Thymus (tissue), 11 donors: ENCODE measurements around the gene ELOA2. TPM values are rescaled to one million over a fixed set of nuclear protein-coding genes. Genes with fewer than 3 reads are reported as not detected.
"Not testable (repeated sequence)": the region's sequence is repeated elsewhere in the genome, so short reads cannot be mapped to it uniquely, and the experiment has no call there.

Experiments used
- DNase-seq, 9 donors: peaks; one replicate each; pipeline ENCODE4 v3.0.0-alpha.2; 2013; ENCODE audit warnings: low spot score in 9 of 9, low read depth in 6 of 9, missing footprints in 1 of 9
- H3K27ac ChIP-seq, 2 donors: one replicate each; pipeline ENCODE4 v1.5.1; 2013; ENCODE audit warnings: control low read depth in 1 of 2, low read depth in 1 of 2, low read length in 1 of 2, mild to moderate bottlenecking in 1 of 2, moderate library complexity in 1 of 2
- H3K27me3 ChIP-seq, 2 donors: one replicate each; pipeline ENCODE4 v1.5.1; 2013; ENCODE audit warnings: low read length in 1 of 2; ENCODE audit not compliant: control insufficient read depth in 2 of 2, insufficient read depth in 1 of 2
- H3K36me3 ChIP-seq, 2 donors: one replicate each; pipeline ENCODE4 v1.5.1; 2013; ENCODE audit warnings: low read length in 1 of 2, mild to moderate bottlenecking in 1 of 2, moderate library complexity in 1 of 2; ENCODE audit not compliant: control insufficient read depth in 2 of 2, insufficient read depth in 2 of 2
- H3K4me1 ChIP-seq, 2 donors: one replicate each; pipeline ENCODE4 v1.5.1; 2013; ENCODE audit warnings: low read length in 2 of 2; ENCODE audit not compliant: control insufficient read depth in 2 of 2, insufficient read depth in 2 of 2
- H3K4me3 ChIP-seq, 2 donors: one replicate each; pipeline ENCODE4 v1.5.1; 2013; ENCODE audit warnings: low read length in 2 of 2, control low read depth in 1 of 2, mild to moderate bottlenecking in 1 of 2
- H3K9me3 ChIP-seq, 2 donors: one replicate each; pipeline ENCODE4 v1.5.1; 2013; ENCODE audit warnings: low read length in 1 of 2, mild to moderate bottlenecking in 1 of 2; ENCODE audit not compliant: control insufficient read depth in 2 of 2, insufficient read depth in 1 of 2
- WGBS: extraction: QIAGEN DNeasy Blood & Tissue Kit; methylation state at CpG from one replicate; pipeline ENCODE4 v1.1.7; 2013; 5-methylcytosine and 5-hydroxymethylcytosine counted together
- polyA plus RNA-seq: library from polyadenylated mRNA; stranded (reverse); fragments of 200-250 nt; gene quantifications from one replicate; pipeline ENCODE4 v1.2.3, GENCODE V29; 2013
- total RNA-seq: library from RNA; stranded (reverse); fragments of 120-200 nt; gene quantifications from one replicate; pipeline ENCODE4 v1.2.4, GENCODE V29; 2013
- donor health status: healthy.

The ELOA2 gene
- total and polyA plus RNA-seq, 2 donors, result not detected

DNA sequence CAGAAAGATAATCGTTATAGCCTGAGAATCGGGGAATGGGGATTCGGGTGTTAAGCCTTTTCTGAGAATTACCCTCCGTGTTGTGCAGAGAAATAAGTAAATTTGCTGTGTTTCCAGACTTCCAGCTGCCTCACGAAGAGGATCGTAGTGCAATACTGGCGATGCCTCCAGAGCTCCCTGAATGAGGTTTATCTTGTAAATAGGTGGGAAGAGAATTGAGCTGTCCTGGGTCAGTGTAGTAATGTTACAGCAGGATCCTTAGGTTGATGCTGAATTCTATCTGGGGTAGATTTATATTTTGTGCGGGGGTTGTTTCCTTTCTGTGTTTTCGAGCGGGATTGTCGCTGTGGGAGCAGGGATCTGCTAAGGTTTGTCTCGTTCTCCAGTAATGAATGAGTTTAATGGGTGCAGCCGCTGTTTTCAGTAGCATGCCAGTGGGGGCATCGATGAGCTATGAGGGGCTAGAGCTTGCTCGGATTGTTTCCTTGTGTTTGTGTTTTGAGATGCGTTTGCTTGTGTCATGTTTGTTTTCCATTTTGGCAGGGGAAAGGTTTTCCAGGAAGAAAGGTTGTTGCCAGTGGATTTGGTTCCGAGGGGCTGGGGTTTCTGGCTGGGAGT lies 9.8 kb downstream of the ELOA2 start:
- DNase-seq, H3K27ac ChIP-seq, H3K27me3 ChIP-seq, H3K4me1 ChIP-seq, H3K4me3 ChIP-seq, H3K36me3 ChIP-seq: not testable (repeated sequence)
- H3K9me3 ChIP-seq, result peaks cover 0 to 11% of the 10 kb centered on the region in 2 donors
- WGBS, result 91% methylated on average over 4 of the region's 17 CpGs

DNA sequence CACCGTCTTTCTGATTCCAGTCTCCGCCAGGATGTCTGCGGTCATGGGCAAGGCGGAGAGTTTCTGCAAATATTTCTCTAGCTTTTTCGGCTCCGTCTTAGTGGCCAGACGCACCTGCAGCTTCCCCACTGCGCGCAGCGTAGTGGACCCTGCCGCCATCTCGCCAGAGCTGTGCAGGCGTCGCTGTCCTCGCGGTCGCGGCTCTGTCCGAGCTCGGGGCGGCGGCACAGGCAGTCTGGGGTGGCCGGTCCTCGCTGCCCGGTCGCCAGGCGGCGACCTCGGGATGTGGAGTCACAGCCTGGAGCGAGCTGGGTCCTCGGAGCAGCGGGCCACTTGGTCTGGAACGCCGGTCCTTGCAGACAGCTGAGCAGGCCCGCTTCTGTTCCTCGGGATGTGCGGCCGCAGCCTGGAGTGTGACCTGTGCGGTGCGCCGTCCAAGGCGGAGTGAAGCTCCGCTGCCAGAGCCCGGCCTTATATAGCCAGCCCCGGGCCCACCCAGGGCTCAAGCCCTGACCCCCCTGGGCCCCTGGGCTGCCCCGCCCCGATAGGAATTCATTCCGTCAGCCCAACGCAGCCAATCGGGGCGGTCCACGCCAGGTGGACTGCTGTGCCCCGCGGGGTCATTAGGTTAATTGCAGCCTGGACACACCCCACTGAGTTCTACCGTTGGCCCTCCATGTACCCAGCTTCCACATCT lies 11.5 kb downstream of the ELOA2 start:
- peaks cover 0 to 11% of the 10 kb centered on the region in 2 donors for H3K9me3 ChIP-seq
- not testable (repeated sequence) for H3K4me3 ChIP-seq, H3K4me1 ChIP-seq, H3K36me3 ChIP-seq, H3K27me3 ChIP-seq, DNase-seq, H3K27ac ChIP-seq
- no CpG with 5 or more reads among the region's 55 CpGs for WGBS

DNA sequence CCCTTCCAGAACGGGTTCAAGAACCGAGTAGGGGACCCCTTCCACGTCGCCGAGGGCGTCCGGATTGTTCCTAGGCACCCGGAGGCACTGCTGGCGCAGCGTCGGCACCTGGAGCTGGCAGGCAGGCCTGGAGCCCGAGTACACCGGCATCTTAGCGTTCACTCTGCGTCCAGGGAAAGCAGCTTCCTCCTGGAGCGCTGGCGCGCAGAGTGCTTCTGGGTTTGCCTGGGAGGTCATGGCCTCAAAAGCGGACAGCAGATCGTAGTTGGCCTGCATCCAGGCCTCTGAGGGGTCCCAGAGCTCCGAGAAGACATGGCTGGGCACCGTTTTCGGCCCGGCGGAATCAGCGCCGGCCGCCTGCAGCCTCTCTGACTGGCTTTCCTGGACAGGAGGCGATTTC lies 12.6 kb downstream of the ELOA2 start:
- not testable (repeated sequence) for DNase-seq, H3K4me1 ChIP-seq, H3K36me3 ChIP-seq, H3K9me3 ChIP-seq, H3K27me3 ChIP-seq, H3K4me3 ChIP-seq, H3K27ac ChIP-seq
- WGBS, result 97% methylated on average over 9 of the region's 29 CpGs

DNA sequence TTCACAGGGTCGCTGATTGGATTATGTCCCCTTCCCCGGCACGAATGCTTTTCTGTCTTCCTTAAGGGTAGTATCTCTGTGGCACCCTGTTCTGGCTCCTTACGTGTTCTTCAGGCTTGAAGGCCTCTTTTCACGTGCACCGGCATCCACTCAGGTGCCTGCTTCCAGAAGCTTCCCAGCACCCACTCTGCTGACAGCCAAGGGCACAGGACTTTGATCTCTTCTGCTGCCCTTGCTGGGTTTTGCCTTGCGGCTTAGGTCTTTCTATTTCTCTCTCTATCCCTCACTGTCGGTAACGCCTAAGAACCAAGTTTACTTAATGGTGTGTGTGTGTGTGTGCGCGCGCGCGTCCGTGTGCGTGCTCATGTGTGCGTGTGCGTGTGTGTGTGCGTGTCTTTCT lies 14.7 kb downstream of the ELOA2 start:
- no CpG with 5 or more reads among the region's 19 CpGs for WGBS
- not testable (repeated sequence) for H3K36me3 ChIP-seq, H3K4me1 ChIP-seq, DNase-seq, H3K27ac ChIP-seq, H3K9me3 ChIP-seq, H3K4me3 ChIP-seq, H3K27me3 ChIP-seq

DNA sequence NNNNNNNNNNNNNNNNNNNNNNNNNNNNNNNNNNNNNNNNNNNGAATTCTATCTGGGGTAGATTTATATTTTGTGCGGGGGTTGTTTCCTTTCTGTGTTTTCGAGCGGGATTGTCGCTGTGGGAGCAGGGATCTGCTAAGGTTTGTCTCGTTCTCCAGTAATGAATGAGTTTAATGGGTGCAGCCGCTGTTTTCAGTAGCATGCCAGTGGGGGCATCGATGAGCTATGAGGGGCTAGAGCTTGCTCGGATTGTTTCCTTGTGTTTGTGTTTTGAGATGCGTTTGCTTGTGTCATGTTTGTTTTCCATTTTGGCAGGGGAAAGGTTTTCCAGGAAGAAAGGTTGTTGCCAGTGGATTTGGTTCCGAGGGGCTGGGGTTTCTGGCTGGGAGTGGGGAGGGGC lies 15.6 kb downstream of the ELOA2 start:
- not testable (repeated sequence) for H3K27me3 ChIP-seq, DNase-seq, H3K4me3 ChIP-seq, H3K9me3 ChIP-seq, H3K36me3 ChIP-seq, H3K27ac ChIP-seq, H3K4me1 ChIP-seq
- WGBS, result no CpG with 5 or more reads among the region's 10 CpGs

Other genes with a start within 250 kb of the ELOA2 start
- 15.3 TPM for gene PIAS2, start 118.1 kb downstream of the ELOA2 start, total RNA-seq
- 8.5 TPM for gene PIAS2, start 118.1 kb downstream of the ELOA2 start, polyA plus RNA-seq
- gene KATNAL2, start 118.0 kb downstream of the ELOA2 start, total RNA-seq, result 2.2 TPM
- 6.5 TPM for gene KATNAL2, start 118.0 kb downstream of the ELOA2 start, polyA plus RNA-seq
- gene HDHD2, start 114.9 kb upstream of the ELOA2 start, total RNA-seq, result 34.1 TPM
- 43.0 TPM for gene HDHD2, start 114.9 kb upstream of the ELOA2 start, polyA plus RNA-seq
- gene IER3IP1, start 140.7 kb upstream of the ELOA2 start, total RNA-seq, result 14.1 TPM
- 15.5 TPM for gene IER3IP1, start 140.7 kb upstream of the ELOA2 start, polyA plus RNA-seq
- gene SKOR2, start 216.0 kb upstream of the ELOA2 start, total RNA-seq, result not detected
- under 0.01 TPM for gene SKOR2, start 216.0 kb upstream of the ELOA2 start, polyA plus RNA-seq